Thyroid gland (tissue), 4 donors: Measurements from ENCODE around the gene FYN. TPM values are rescaled to one million over a fixed set of nuclear protein-coding genes. Genes with fewer than 3 reads are reported as not detected.
A peak's percentile ranks its signal among the peaks of the same experiment; 100 is the strongest.
"Not testable (repeated sequence)": the region's sequence is repeated elsewhere in the genome, so short reads cannot be mapped to it uniquely, and the experiment has no call there.

Experiments used
- DNase-seq, 2 donors: peaks; one replicate each; pipeline ENCODE4 v3.0.0-alpha.2; 2019
- H3K27ac ChIP-seq, 3 donors: fragments of 200-600 bp; sonication (generic); 1 replicate in 2 of 3; 2 replicates in 1 of 3; pipeline ENCODE4 v1.5.1; 2016 to 2019; ENCODE audit warnings: mild to moderate bottlenecking in 1 of 3, moderate library complexity in 1 of 3
- H3K27me3 ChIP-seq: fragments of 200-600 bp; sonication (generic); one replicate; pipeline ENCODE4 v1.5.1; 2019
- H3K36me3 ChIP-seq, 2 donors: fragments of 200-600 bp; sonication (generic); one replicate each; pipeline ENCODE4 v1.5.1; 2016 to 2019
- H3K4me1 ChIP-seq, 2 donors: fragments of 200-600 bp; sonication (generic); one replicate each; pipeline ENCODE4 v1.5.1; 2017 to 2019
- H3K4me3 ChIP-seq, 3 donors: fragments of 200-600 bp; sonication (generic); replicated peaks in 1 of 3; 1 replicate in 2 of 3; 2 replicates in 1 of 3; pipeline ENCODE4 v1.5.1; 2016; ENCODE audit warnings: mild to moderate bottlenecking in 1 of 3
- H3K9me3 ChIP-seq: fragments of 200-600 bp; sonication (generic); one replicate; pipeline ENCODE4 v1.5.1; 2017
- CTCF ChIP-seq, 6 experiments: fragments of 200-600 bp in 3 of 6; fragments of 450-650 bp in 3 of 6; sonication (generic) in 3 of 6; IDR thresholded peaks; one replicate each; pipeline ENCODE4 v1.5.1; 2016 to 2019; ENCODE audit warnings: antibody characterized with exemption in 6 of 6, mild to moderate bottlenecking in 2 of 6, inconsistent platforms in 1 of 6, moderate library complexity in 1 of 6
- POLR2A ChIP-seq, 2 donors: fragments of 450-650 bp; IDR thresholded peaks; one replicate each; pipeline ENCODE4 v1.6.1; 2017; ENCODE audit warnings: antibody characterized with exemption in 2 of 2, mild to moderate bottlenecking in 2 of 2, moderate library complexity in 1 of 2
- WGBS, 2 donors: methylation state at CpG; one replicate each; pipeline ENCODE4 v1.1.5; 2017; 5-methylcytosine and 5-hydroxymethylcytosine counted together
- intact Hi-C: fragments of 100-400 bp; cut with DNase I; formaldehyde crosslinking; loops from one replicate; pipeline ENCODE4 v1.15.1; 2023
- total RNA-seq, 4 donors: library from RNA; depleted of rRNA; stranded (reverse); fragments of >200 nt; gene quantifications; one replicate each; pipeline ENCODE4 v1.2.3, GENCODE V29; 2016

The FYN gene
- total RNA-seq, 4 donors from 2014 or later, result 67.0 to 206 (median 95.9) TPM

- WGBS, 2 donors, result 57 to 71% methylated on average over 2 of the region's 2 CpGs
- no peak for DNase-seq
- TF ChIP-seq POLR2A (IDR thresholded peaks at IDR 0.05), result no peak
- TF ChIP-seq CTCF (IDR thresholded peaks at IDR 0.05), result no peak
- no peaks in the 10 kb centered on the region for H3K9me3 ChIP-seq
- intact Hi-C loops, result no loop called here
- no peaks in the 10 kb centered on the region for H3K36me3 ChIP-seq
- H3K4me3 ChIP-seq, result no peak overlapping the region
- H3K27me3 ChIP-seq, result no peaks in the 10 kb centered on the region
- no peak overlapping the region for H3K27ac ChIP-seq
- H3K4me1 ChIP-seq, result peaks cover 0 to 8% of the 10 kb centered on the region in 2 donors
Observed at GRCh38 chr6:111791415-111791814, 81.8 kb downstream of the FYN start.

GRCh38 chr6:111789598-111789997 is 83.7 kb downstream of the FYN start:
- intact Hi-C loops, result no loop called here
- Histone ChIP-seq H3K36me3 (no peaks in the 10 kb centered on the region), H3K27me3 (no peaks in the 10 kb centered on the region), H3K27ac (no peak overlapping the region), H3K4me3 (no peak overlapping the region), H3K4me1 (peaks cover 5 to 17% of the 10 kb centered on the region in 2 donors), H3K9me3 (no peaks in the 10 kb centered on the region)
- DNase-seq, result no peak
- 75 to 91% methylated on average over 4 of the region's 4 CpGs for WGBS, 2 donors
- TF ChIP-seq CTCF (IDR thresholded peaks at IDR 0.05) (no peak), POLR2A (IDR thresholded peaks at IDR 0.05) (no peak)

GRCh38 chr6:111788379-111789276 is 84.6 kb downstream of the FYN start:
- 92 to 93% methylated on average over 1 of the region's 1 CpG for WGBS, 2 donors
- H3K27ac ChIP-seq, result no peak overlapping the region
- H3K4me3 ChIP-seq, result no peak overlapping the region
- no peaks in the 10 kb centered on the region for H3K36me3 ChIP-seq
- peaks cover 14 to 27% of the 10 kb centered on the region in 2 donors for H3K4me1 ChIP-seq
- H3K27me3 ChIP-seq, result no peaks in the 10 kb centered on the region
- no peak for DNase-seq
- no peak for TF ChIP-seq POLR2A (IDR thresholded peaks at IDR 0.05)
- no peak for TF ChIP-seq CTCF (IDR thresholded peaks at IDR 0.05)
- intact Hi-C loops, result no loop called here
- no peaks in the 10 kb centered on the region for H3K9me3 ChIP-seq

- DNase-seq, H3K27ac ChIP-seq, H3K9me3 ChIP-seq, intact Hi-C loops, H3K4me3 ChIP-seq, H3K27me3 ChIP-seq, H3K36me3 ChIP-seq: not testable (repeated sequence)
- 95 to 100% methylated on average over 2 of the region's 2 CpGs for WGBS, 2 donors
- peaks cover 19 to 40% of the 10 kb centered on the region in 2 donors for H3K4me1 ChIP-seq
Observed at GRCh38 chr6:111786151-111786550, 87.1 kb downstream of the FYN start.

- TF ChIP-seq POLR2A (IDR thresholded peaks at IDR 0.05) (no peak), CTCF (IDR thresholded peaks at IDR 0.05) (no peak)
- Histone ChIP-seq H3K27ac (peak overlapping the region in 1 of 3 donors; percentile 2), H3K4me1 (peaks cover 19 to 40% of the 10 kb centered on the region in 2 donors), H3K4me3 (no peak overlapping the region), H3K27me3 (no peaks in the 10 kb centered on the region), H3K9me3 (no peaks in the 10 kb centered on the region), H3K36me3 (no peaks in the 10 kb centered on the region)
- no peak for DNase-seq
- intact Hi-C loops, result no loop called here
- 36 to 51% methylated on average over 2 of the region's 2 CpGs for WGBS, 2 donors
Observed at GRCh38 chr6:111784433-111784832, 88.8 kb downstream of the FYN start.
